Measurements from ENCODE around the gene HACL1. TPM values are rescaled to one million over a fixed set of nuclear protein-coding genes. Genes with fewer than 3 reads are reported as not detected.

Gene HACL1
- total and polyA plus RNA-seq, 10 of the 15 experiments (the other 5 are each of a cell fraction or from before 2014, with no cell fraction given), result 19.4 to 48.7 (median 30.1) TPM

DNA sequence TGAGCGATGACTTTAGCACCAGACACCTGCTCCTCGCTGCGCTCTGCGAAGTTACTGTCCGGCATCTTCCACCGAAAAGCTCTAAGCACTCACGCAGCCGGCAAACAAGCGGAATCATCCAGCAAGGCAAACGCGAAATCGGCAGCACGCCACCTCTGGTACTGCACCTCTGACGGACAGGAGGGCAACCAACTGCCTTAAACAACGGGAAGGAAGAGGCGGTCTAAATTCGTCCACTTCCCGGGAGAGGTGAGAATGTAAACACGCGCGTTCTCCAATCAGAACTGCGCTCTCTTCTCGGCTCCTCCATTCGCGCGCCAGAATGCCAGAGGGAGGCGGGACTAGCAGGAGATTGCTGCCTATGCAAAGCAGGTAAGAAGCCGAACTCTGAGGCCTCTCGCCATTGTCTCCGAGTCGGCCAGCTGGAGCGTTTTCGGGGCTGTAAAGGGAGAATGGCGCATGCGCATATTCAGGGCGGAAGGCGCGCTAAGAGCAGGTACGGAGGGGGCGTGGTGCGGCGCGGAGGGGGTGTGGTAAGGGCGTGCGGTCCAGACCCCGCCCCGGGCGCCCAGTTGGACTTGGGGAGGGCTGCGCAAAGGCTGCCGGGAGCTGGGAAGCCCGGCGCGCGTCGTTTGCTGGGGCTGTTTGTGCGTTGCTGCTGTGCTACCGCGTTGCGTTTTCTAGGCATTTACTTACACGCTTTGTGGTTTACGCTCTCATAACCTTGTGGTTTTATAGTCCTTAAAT, at the start of gene HACL1, which contains the start of gene BTD (continued):
- TF ChIP-seq ETV6 (conservative IDR thresholded peaks at IDR 0.05 in 1 of 2, IDR thresholded peaks at IDR 0.05 in 1 of 2; ENCODE audit: borderline replicate concordance in 1 of 2, low read depth in 1 of 2) (no peak), CBX5 (IDR thresholded peaks at IDR 0.05; ENCODE audit: low read depth) (no peak; the same call in 1 of the 2 replicates), MEF2A (IDR thresholded peaks at IDR 0.05; ENCODE audit: insufficient read depth, low read depth, low read length) (no peak), RUNX3 (IDR thresholded peaks at IDR 0.05; ENCODE audit: low read length) (peak; percentile 90), PAX5 (IDR thresholded peaks at IDR 0.05; ENCODE audit: borderline replicate concordance, low read depth, low read length) (peak; percentile 44; the same call in 1 of the 2 replicates), BMI1 (IDR thresholded peaks at IDR 0.05; ENCODE audit: borderline replicate concordance) (no peak), NRF1 (conservative IDR thresholded peaks at IDR 0.05; ENCODE audit: low read depth, low read length) (0 out of 2 replicates have a peak, but pooled peaks have one; percentile 31), ZZZ3 (IDR thresholded peaks at IDR 0.05; ENCODE audit: control insufficient read depth, insufficient read length, low read depth) (no peak), RB1 (IDR thresholded peaks at IDR 0.05; ENCODE audit: borderline replicate concordance) (no peak; the same call in 1 of the 2 replicates), ATF7 (IDR thresholded peaks at IDR 0.05; ENCODE audit: low read depth) (peak; percentile 70), TBL1XR1 (IDR thresholded peaks at IDR 0.05; ENCODE audit: low read depth, low read length) (no peak), SP1 (IDR thresholded peaks at IDR 0.05; ENCODE audit: low read depth, low read length) (peak; percentile 96), NFYA (IDR thresholded peaks at IDR 0.05; ENCODE audit: borderline replicate concordance, low read depth, low read length) (peak; percentile 29; the same call in 1 of the 2 replicates), RFX5 (IDR thresholded peaks at IDR 0.05; ENCODE audit: low read depth, low read length) (0 out of 2 replicates have a peak, but pooled peaks have one; percentile 17), DPF2 (IDR thresholded peaks at IDR 0.05) (peak; percentile 94), CREB1 (IDR thresholded peaks at IDR 0.05; ENCODE audit: low read depth) (peak; percentile 83), BRCA1 (IDR thresholded peaks at IDR 0.05; ENCODE audit: low read depth, low read length) (no peak; the same call in none of the 2 replicates)
- TF ChIP-seq, protein P1, sequence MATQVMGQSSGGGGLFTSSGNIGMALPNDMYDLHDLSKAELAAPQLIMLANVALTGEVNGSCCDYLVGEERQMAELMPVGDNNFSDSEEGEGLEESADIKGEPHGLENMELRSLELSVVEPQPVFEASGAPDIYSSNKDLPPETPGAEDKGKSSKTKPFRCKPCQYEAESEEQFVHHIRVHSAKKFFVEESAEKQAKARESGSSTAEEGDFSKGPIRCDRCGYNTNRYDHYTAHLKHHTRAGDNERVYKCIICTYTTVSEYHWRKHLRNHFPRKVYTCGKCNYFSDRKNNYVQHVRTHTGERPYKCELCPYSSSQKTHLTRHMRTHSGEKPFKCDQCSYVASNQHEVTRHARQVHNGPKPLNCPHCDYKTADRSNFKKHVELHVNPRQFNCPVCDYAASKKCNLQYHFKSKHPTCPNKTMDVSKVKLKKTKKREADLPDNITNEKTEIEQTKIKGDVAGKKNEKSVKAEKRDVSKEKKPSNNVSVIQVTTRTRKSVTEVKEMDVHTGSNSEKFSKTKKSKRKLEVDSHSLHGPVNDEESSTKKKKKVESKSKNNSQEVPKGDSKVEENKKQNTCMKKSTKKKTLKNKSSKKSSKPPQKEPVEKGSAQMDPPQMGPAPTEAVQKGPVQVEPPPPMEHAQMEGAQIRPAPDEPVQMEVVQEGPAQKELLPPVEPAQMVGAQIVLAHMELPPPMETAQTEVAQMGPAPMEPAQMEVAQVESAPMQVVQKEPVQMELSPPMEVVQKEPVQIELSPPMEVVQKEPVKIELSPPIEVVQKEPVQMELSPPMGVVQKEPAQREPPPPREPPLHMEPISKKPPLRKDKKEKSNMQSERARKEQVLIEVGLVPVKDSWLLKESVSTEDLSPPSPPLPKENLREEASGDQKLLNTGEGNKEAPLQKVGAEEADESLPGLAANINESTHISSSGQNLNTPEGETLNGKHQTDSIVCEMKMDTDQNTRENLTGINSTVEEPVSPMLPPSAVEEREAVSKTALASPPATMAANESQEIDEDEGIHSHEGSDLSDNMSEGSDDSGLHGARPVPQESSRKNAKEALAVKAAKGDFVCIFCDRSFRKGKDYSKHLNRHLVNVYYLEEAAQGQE (IDR thresholded peaks at IDR 0.05; ENCODE audit: low read depth, low read length), result no peak
- TF ChIP-seq, protein P2, sequence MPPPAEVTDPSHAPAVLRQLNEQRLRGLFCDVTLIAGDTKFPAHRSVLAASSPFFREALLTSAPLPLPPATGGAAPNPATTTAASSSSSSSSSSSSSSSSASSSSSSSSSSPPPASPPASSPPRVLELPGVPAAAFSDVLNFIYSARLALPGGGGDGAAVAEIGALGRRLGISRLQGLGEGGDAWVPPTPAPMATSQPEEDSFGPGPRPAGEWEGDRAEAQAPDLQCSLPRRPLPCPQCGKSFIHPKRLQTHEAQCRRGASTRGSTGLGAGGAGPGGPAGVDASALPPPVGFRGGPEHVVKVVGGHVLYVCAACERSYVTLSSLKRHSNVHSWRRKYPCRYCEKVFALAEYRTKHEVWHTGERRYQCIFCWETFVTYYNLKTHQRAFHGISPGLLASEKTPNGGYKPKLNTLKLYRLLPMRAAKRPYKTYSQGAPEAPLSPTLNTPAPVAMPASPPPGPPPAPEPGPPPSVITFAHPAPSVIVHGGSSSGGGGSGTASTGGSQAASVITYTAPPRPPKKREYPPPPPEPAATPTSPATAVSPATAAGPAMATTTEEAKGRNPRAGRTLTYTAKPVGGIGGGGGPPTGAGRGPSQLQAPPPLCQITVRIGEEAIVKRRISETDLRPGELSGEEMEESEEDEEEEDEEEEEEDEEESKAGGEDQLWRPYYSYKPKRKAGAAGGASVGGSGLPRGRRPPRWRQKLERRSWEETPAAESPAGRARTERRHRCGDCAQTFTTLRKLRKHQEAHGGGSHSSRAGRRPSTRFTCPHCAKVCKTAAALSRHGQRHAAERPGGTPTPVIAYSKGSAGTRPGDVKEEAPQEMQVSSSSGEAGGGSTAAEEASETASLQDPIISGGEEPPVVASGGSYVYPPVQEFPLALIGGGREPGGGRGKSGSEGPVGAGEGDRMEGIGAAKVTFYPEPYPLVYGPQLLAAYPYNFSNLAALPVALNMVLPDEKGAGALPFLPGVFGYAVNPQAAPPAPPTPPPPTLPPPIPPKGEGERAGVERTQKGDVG (CRISPR knock-in tag; IDR thresholded peaks at IDR 0.05), result no peak
- TF ChIP-seq, protein P3, sequence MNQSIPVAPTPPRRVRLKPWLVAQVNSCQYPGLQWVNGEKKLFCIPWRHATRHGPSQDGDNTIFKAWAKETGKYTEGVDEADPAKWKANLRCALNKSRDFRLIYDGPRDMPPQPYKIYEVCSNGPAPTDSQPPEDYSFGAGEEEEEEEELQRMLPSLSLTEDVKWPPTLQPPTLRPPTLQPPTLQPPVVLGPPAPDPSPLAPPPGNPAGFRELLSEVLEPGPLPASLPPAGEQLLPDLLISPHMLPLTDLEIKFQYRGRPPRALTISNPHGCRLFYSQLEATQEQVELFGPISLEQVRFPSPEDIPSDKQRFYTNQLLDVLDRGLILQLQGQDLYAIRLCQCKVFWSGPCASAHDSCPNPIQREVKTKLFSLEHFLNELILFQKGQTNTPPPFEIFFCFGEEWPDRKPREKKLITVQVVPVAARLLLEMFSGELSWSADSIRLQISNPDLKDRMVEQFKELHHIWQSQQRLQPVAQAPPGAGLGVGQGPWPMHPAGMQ (IDR thresholded peaks at IDR 0.05; ENCODE audit: borderline replicate concordance), result no peak

Measured in GM12878 (cell line).